K562 (cell line): ENCODE results near the gene EPHB4. TPM values are rescaled to one million over a fixed set of nuclear protein-coding genes. Genes with fewer than 3 reads are reported as not detected.

Experiments
- CEBPG ChIP-seq, 3 experiments: fragments of 200-800 bp in 1 of 3; sonication (Bioruptor generic) in 1 of 3; sonication (generic) in 1 of 3; formaldehyde crosslinking in 1 of 3; IDR thresholded peaks in 2 of 3; conservative IDR thresholded peaks in 1 of 3; 2 replicates each; pipeline versions ENCODE4 v1.6.1 to v1.8.0; 2016 to 2022; ENCODE audit warnings: missing compliant biosample characterization in 2 of 3, missing genetic modification characterization in 2 of 3, mild to moderate bottlenecking in 1 of 3, missing genetic modification reagents in 1 of 3
- HDGF ChIP-seq: fragments of 450-650 bp; IDR thresholded peaks from 2 replicates; pipeline ENCODE4 v1.6.1; 2016
- MEF2D ChIP-seq: conservative IDR thresholded peaks from 2 replicates; pipeline ENCODE4 v1.6.1; 2016; ENCODE audit warnings: low read depth, missing genetic modification characterization, missing compliant biosample characterization
- PML ChIP-seq: IDR thresholded peaks from 2 replicates; pipeline ENCODE4 v1.6.1; 2012; ENCODE audit warnings: low read length, inconsistent platforms
- SIN3A ChIP-seq, 2 experiments: fragments of 150-350 bp in 1 of 2; IDR thresholded peaks; 2 replicates each; pipeline ENCODE4 v1.6.1; 2011 to 2016; ENCODE audit warnings: borderline replicate concordance in 2 of 2, low read depth in 2 of 2, low read length in 2 of 2, mild to moderate bottlenecking in 2 of 2, moderate library complexity in 2 of 2; ENCODE audit not compliant: control insufficient read depth in 1 of 2
- ZBTB17 ChIP-seq: fragments of 450-650 bp; formaldehyde crosslinking; IDR thresholded peaks from 2 replicates; pipeline ENCODE4 v1.4.0; 2020; ENCODE audit warnings: mild to moderate bottlenecking
- ZKSCAN1 ChIP-seq: fragments of 150-350 bp; IDR thresholded peaks from 2 replicates; pipeline ENCODE4 v1.6.1; 2016; ENCODE audit warnings: low read depth, low read length
- ZSCAN29 ChIP-seq: fragments of 450-650 bp; IDR thresholded peaks from 2 replicates; pipeline ENCODE4 v1.6.1; 2017
- polyA plus RNA-seq, 8 experiments: library from polyadenylated mRNA; depleted of rRNA in 4 of 8; stranded (reverse) in 5 of 8; unstranded in 3 of 8; fragments of >200 nt; fragmentation: Nextera tagmentation in 2 of 8; fragmentation: Illumina TruSeq in 1 of 8; extraction: Ambion mirVana in 2 of 8; extraction: Trizol in 1 of 8; gene quantifications; 2 replicates each; pipeline versions ENCODE4 v1.2.1 to v1.2.3, GENCODE V29; 2011 to 2014; ENCODE audit warnings: inconsistent platforms in 1 of 8, missing spikeins in 1 of 8
- total RNA-seq, 7 experiments: library from RNA; depleted of rRNA in 6 of 7; stranded (reverse); fragments of >200 nt in 6 of 7; fragmentation: Illumina TruSeq in 2 of 7; extraction: Trizol in 2 of 7; gene quantifications; 2 replicates each; pipeline versions ENCODE4 v1.2.1 to v1.2.3, GENCODE V29; 2011 to 2021; ENCODE audit warnings: low replicate concordance in 1 of 7
- TF ChIP-seq, protein P1 (sequence below): fragments of 450-650 bp; IDR thresholded peaks from 2 replicates; pipeline ENCODE4 v1.6.1; 2016; ENCODE audit warnings: mild to moderate bottlenecking, moderate library complexity
- TF ChIP-seq, protein P2 (sequence below), 3 experiments: fragments of 200-800 bp in 1 of 3; sonication (Bioruptor generic) in 1 of 3; sonication (generic) in 1 of 3; formaldehyde crosslinking in 1 of 3; IDR thresholded peaks; 2 replicates each; pipeline versions ENCODE4 v1.6.1 to v1.8.0; 2016 to 2022; ENCODE audit warnings: mild to moderate bottlenecking in 2 of 3, missing compliant biosample characterization in 2 of 3, missing genetic modification characterization in 2 of 3, missing genetic modification reagents in 1 of 3
- TF ChIP-seq, protein P3 (sequence below): fragments of 450-650 bp; formaldehyde crosslinking; IDR thresholded peaks from 2 replicates; pipeline ENCODE4 v1.4.0; 2020; ENCODE audit warnings: mild to moderate bottlenecking, moderate library complexity

EPHB4 gene
- total and polyA plus RNA-seq, 9 of the 15 experiments (the other 6 are each of a cell fraction or from before 2014, with no cell fraction given): 1.2 to 82.1 (median 37.9) TPM

DNA sequence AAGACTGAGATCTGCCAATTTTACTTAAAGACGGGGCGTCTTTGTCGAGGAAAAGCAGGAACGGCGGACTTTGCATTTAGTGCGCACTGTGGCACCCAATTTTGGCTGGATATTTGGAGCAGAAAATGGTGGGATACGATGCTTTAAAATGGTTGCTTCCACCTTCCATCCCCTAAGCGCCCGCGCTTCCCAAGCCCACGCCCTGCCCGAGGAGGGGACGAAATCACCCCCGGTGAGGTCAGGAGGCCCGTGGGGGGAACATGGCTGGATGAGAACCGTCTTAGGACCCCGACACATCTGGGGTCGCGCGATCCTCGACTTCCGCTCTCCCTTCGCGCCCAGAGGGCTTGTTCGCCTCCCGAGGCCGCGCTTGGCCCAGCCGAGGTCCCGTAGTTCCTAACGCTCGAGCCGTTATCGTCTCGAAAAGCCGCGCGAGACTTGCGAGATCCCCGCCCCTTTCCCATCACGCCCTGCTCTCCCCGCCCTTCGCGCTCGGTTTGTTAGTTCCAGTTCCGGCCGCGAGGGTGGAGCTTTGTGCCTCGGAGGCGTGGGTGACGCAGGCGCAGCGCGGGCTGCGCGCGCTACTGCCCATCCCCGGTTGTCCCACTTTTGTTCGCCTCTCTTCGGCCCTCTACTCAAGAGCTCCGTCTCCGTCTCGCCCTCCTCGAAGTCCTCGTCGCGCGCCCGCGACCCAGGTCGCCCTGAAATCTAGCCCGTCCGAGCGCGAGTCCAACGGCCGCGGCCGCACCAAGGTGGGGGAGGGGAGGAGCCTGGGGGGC is 47.4 kb upstream of the EPHB4 start, which contains the start of gene SRRT (continued):
- TF ChIP-seq, protein P1, sequence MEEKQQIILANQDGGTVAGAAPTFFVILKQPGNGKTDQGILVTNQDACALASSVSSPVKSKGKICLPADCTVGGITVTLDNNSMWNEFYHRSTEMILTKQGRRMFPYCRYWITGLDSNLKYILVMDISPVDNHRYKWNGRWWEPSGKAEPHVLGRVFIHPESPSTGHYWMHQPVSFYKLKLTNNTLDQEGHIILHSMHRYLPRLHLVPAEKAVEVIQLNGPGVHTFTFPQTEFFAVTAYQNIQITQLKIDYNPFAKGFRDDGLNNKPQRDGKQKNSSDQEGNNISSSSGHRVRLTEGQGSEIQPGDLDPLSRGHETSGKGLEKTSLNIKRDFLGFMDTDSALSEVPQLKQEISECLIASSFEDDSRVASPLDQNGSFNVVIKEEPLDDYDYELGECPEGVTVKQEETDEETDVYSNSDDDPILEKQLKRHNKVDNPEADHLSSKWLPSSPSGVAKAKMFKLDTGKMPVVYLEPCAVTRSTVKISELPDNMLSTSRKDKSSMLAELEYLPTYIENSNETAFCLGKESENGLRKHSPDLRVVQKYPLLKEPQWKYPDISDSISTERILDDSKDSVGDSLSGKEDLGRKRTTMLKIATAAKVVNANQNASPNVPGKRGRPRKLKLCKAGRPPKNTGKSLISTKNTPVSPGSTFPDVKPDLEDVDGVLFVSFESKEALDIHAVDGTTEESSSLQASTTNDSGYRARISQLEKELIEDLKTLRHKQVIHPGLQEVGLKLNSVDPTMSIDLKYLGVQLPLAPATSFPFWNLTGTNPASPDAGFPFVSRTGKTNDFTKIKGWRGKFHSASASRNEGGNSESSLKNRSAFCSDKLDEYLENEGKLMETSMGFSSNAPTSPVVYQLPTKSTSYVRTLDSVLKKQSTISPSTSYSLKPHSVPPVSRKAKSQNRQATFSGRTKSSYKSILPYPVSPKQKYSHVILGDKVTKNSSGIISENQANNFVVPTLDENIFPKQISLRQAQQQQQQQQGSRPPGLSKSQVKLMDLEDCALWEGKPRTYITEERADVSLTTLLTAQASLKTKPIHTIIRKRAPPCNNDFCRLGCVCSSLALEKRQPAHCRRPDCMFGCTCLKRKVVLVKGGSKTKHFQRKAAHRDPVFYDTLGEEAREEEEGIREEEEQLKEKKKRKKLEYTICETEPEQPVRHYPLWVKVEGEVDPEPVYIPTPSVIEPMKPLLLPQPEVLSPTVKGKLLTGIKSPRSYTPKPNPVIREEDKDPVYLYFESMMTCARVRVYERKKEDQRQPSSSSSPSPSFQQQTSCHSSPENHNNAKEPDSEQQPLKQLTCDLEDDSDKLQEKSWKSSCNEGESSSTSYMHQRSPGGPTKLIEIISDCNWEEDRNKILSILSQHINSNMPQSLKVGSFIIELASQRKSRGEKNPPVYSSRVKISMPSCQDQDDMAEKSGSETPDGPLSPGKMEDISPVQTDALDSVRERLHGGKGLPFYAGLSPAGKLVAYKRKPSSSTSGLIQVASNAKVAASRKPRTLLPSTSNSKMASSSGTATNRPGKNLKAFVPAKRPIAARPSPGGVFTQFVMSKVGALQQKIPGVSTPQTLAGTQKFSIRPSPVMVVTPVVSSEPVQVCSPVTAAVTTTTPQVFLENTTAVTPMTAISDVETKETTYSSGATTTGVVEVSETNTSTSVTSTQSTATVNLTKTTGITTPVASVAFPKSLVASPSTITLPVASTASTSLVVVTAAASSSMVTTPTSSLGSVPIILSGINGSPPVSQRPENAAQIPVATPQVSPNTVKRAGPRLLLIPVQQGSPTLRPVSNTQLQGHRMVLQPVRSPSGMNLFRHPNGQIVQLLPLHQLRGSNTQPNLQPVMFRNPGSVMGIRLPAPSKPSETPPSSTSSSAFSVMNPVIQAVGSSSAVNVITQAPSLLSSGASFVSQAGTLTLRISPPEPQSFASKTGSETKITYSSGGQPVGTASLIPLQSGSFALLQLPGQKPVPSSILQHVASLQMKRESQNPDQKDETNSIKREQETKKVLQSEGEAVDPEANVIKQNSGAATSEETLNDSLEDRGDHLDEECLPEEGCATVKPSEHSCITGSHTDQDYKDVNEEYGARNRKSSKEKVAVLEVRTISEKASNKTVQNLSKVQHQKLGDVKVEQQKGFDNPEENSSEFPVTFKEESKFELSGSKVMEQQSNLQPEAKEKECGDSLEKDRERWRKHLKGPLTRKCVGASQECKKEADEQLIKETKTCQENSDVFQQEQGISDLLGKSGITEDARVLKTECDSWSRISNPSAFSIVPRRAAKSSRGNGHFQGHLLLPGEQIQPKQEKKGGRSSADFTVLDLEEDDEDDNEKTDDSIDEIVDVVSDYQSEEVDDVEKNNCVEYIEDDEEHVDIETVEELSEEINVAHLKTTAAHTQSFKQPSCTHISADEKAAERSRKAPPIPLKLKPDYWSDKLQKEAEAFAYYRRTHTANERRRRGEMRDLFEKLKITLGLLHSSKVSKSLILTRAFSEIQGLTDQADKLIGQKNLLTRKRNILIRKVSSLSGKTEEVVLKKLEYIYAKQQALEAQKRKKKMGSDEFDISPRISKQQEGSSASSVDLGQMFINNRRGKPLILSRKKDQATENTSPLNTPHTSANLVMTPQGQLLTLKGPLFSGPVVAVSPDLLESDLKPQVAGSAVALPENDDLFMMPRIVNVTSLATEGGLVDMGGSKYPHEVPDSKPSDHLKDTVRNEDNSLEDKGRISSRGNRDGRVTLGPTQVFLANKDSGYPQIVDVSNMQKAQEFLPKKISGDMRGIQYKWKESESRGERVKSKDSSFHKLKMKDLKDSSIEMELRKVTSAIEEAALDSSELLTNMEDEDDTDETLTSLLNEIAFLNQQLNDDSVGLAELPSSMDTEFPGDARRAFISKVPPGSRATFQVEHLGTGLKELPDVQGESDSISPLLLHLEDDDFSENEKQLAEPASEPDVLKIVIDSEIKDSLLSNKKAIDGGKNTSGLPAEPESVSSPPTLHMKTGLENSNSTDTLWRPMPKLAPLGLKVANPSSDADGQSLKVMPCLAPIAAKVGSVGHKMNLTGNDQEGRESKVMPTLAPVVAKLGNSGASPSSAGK: peak; percentile 87
- no peak for TF ChIP-seq CEBPG (CRISPR knock-in tag; IDR thresholded peaks at IDR 0.05)
- TF ChIP-seq CEBPG (tag; conservative IDR thresholded peaks at IDR 0.05 in 1 of 2, IDR thresholded peaks at IDR 0.05 in 1 of 2): no peak
- peak; percentile 87 for TF ChIP-seq ZBTB17 (CRISPR knock-in tag)
- TF ChIP-seq, protein P2, sequence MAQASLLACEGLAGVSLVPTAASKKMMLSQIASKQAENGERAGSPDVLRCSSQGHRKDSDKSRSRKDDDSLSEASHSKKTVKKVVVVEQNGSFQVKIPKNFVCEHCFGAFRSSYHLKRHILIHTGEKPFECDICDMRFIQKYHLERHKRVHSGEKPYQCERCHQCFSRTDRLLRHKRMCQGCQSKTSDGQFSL (CRISPR knock-in tag; IDR thresholded peaks at IDR 0.05): no peak; the same call in 1 of the 2 replicates
- TF ChIP-seq, protein P2 (tag; IDR thresholded peaks at IDR 0.05): no peak
- TF ChIP-seq HDGF: no peak
- peak in 1 of 2 experiments; percentile 75; a peak in 2 of 4 replicates for TF ChIP-seq SIN3A (IDR thresholded peaks at IDR 0.05; ENCODE audit: borderline replicate concordance in 2 of 2, control insufficient read depth in 1 of 2, low read depth in 2 of 2, low read length in 2 of 2)
- no peak for TF ChIP-seq ZSCAN29
- TF ChIP-seq MEF2D (tag): 0 out of 2 replicates have a peak, but pooled peaks have one; percentile 41
- TF ChIP-seq, protein P3, sequence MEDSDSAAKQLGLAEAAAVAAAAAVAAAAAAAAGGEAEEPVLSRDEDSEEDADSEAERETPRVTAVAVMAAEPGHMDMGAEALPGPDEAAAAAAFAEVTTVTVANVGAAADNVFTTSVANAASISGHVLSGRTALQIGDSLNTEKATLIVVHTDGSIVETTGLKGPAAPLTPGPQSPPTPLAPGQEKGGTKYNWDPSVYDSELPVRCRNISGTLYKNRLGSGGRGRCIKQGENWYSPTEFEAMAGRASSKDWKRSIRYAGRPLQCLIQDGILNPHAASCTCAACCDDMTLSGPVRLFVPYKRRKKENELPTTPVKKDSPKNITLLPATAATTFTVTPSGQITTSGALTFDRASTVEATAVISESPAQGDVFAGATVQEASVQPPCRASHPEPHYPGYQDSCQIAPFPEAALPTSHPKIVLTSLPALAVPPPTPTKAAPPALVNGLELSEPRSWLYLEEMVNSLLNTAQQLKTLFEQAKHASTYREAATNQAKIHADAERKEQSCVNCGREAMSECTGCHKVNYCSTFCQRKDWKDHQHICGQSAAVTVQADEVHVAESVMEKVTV (CRISPR knock-in tag): no peak
- TF ChIP-seq ZKSCAN1: 0 out of 2 replicates have a peak, but pooled peaks have one; percentile 19
- TF ChIP-seq PML: peak; percentile 93
